HUES64 (cell line): ENCODE results near the gene MAST4.

ENCODE experiments used
- H3K27ac ChIP-seq: 2 replicates; pipeline ENCODE4 v1.7.0; 2013; ENCODE audit warnings: low read depth, low read length, inconsistent platforms
- H3K27me3 ChIP-seq: 2 replicates; pipeline ENCODE4 v1.6.1; 2013; ENCODE audit warnings: mild to moderate bottlenecking, low read length; ENCODE audit not compliant: insufficient read depth
- H3K36me3 ChIP-seq: 2 replicates; pipeline ENCODE4 v1.6.1; 2013; ENCODE audit warnings: mild to moderate bottlenecking, low read length; ENCODE audit not compliant: insufficient read depth
- H3K4me1 ChIP-seq: 2 replicates; pipeline ENCODE4 v1.6.1; 2013; ENCODE audit warnings: mild to moderate bottlenecking, low read length, moderate library complexity; ENCODE audit not compliant: insufficient read depth
- H3K4me3 ChIP-seq: 2 replicates; pipeline ENCODE4 v1.5.1; 2013; ENCODE audit warnings: mild to moderate bottlenecking, low read length, moderate library complexity
- H3K9ac ChIP-seq: 2 replicates; pipeline ENCODE4 v1.6.1; 2013; ENCODE audit warnings: mild to moderate bottlenecking, low read depth, low read length
- H3K9me3 ChIP-seq: 2 replicates; pipeline ENCODE4 v1.6.1; 2013; ENCODE audit warnings: low read depth, low read length; ENCODE audit not compliant: insufficient read depth
- WGBS: fragments of 150-250, 120-280 bp; methylation state at CpG from one replicate; pipeline ENCODE4 v1.1.7; 2013; ENCODE audit warnings: missing lambda C conversion rate; 5-methylcytosine and 5-hydroxymethylcytosine counted together

Gene MAST4

DNA sequence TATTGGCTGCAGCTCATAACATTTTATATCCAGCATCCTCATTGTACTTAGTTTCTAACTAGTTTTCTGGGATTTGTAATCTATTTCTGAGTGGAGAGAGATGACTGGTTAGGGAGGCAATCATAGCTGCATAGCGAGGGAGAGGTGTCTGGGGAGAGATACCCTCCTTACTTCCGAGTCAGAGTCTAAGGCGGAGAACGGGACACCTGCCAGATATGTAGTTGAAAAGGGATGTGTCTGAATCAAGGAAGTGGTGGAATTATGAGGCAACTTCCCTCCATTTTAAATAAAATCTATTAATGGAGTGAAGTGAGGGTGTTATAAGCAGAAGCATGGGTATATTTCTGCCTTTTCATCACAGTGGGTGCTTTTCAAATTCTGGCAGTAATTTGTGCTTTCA lies 126.5 kb downstream of the MAST4 start:
- Histone ChIP-seq H3K4me3 (no peak overlapping the region), H3K9me3 (no peaks in the 10 kb centered on the region), H3K9ac (no peak overlapping the region), H3K4me1 (peaks cover 11% of the 10 kb centered on the region), H3K36me3 (no peaks in the 10 kb centered on the region), H3K27me3 (no peaks in the 10 kb centered on the region), H3K27ac (no peak overlapping the region)
- 91% methylated on average over 4 of the region's 4 CpGs for WGBS

DNA sequence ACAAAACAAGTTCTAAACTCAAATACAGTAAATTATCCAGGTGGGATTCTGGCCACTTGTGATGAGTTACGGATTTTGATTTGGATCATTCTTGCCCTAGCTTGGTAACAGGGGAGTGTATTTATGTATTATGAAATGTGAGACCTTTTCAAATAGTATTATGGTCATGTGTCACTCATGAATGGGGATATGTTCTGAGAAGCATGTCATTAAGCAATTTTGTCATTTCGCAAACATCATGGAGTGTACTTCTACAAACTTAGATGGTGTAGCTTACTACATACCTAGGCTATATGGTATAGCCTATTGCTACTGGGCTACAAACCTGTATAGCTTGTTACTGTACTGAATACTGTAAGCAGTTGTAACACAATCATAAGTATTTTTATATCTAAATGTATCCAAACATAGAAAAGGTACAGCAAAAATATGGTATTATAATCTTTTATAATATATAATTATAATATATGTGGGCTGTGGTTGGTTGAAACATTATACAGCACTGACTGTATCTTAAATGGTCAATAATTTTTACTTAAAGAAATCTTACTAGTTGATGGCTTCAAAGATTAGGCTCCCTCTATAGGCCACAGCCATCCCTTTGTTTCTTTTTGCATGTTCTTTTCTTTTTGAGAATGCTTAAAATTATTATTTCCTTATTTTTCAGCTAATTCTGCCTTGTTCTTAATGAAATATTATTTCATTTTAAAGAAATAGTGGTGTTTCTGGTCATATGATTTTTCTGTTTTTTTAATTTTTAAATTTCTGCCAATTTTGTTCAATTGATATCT lies 128.4 kb downstream of the MAST4 start:
- Histone ChIP-seq H3K36me3 (no peaks in the 10 kb centered on the region), H3K4me3 (no peak overlapping the region), H3K4me1 (peaks cover 11% of the 10 kb centered on the region), H3K27me3 (no peaks in the 10 kb centered on the region), H3K27ac (no peak overlapping the region), H3K9me3 (no peaks in the 10 kb centered on the region), H3K9ac (no peak overlapping the region)
- 96% methylated on average over 2 of the region's 2 CpGs for WGBS

DNA sequence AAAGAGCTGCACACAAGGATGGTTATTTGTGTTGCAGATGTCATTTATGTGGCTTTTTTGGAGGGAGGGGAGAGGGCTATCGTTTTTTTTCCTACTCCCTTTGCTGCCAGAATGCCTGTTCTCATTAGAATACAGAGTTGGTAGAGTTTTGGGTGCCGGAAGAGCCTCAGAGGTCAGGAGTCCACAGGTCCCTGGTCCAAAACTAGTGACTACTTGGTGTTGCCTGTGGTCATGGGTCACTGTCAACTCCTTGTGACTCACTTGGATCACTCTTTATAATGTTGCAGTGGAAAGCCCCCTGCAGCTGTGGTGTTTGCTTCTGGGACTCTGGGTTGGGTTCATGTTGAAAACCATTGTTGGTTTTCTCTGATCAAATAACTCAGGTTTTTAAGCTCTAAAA lies 131.4 kb downstream of the MAST4 start:
- H3K9ac ChIP-seq: no peak overlapping the region
- H3K4me1 ChIP-seq: no peaks in the 10 kb centered on the region
- no peaks in the 10 kb centered on the region for H3K9me3 ChIP-seq
- H3K27ac ChIP-seq: no peak overlapping the region
- H3K4me3 ChIP-seq: no peak overlapping the region
- no peaks in the 10 kb centered on the region for H3K36me3 ChIP-seq
- H3K27me3 ChIP-seq: no peaks in the 10 kb centered on the region
- WGBS: 97% methylated on average over 2 of the region's 2 CpGs

DNA sequence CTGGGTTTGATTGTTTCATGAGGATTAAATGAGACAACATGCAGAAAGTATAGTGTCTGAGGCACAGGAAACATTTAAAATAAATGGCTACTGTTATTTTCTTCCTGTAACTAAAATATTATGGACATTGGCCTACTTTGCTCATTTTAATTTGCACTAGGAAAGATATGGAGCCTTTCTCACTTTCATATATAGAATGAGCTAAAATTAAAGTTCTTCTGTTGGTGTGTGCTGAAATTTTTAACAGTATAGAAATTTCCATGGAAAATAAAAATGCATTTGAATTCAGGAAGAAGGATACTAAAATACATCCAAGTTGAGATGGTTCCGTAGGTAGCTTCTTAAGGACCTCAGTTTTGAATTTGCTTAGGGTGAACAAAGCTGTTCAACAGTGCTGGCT lies 131.9 kb downstream of the MAST4 start:
- Histone ChIP-seq H3K27ac (no peak overlapping the region), H3K9me3 (no peaks in the 10 kb centered on the region), H3K4me3 (no peak overlapping the region), H3K4me1 (no peaks in the 10 kb centered on the region), H3K9ac (no peak overlapping the region), H3K36me3 (no peaks in the 10 kb centered on the region), H3K27me3 (no peaks in the 10 kb centered on the region)
- 100% methylated on average over 1 of the region's 1 CpG for WGBS

DNA sequence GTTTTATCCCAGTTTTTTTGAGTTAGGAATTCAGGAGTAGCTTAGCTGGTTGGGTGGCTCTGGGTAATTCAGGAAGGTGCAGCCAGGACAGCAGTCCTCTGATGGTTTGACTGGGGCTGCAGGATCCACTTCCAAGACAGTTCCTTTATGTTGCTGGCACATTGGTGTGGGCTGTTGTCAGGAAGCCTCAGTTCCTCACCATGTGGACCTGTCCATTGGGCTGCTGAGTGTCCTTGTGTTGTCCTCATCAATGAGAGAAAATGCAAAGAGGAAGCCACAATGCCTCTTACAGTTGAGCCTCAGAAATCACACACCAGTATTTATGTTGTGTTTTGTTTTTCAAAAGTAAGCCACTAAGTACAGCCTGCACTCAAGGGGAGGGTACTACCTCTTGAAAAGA lies 140.9 kb downstream of the MAST4 start:
- Histone ChIP-seq H3K27me3 (no peaks in the 10 kb centered on the region), H3K27ac (no peak overlapping the region), H3K4me1 (no peaks in the 10 kb centered on the region), H3K4me3 (no peak overlapping the region), H3K36me3 (no peaks in the 10 kb centered on the region), H3K9ac (no peak overlapping the region), H3K9me3 (no peaks in the 10 kb centered on the region)

DNA sequence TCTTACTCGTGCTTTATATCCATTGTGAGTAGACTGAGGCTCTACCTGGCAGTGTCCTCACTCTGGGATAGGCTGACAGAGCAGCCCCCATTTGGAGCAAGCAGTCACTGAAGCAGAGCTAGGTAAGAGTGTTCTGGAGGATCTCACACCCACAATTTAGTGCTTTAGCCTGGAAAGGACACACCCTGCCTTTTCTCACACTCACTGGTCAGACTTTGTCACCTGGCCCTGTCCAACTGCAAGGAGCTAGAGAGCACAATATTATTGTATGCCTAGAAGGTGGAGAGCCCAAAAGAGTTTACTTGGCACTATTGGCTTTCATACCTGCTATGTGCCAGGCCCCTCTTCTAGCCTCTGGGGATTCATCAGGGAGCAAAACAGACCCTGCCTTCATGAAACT lies 141.9 kb downstream of the MAST4 start:
- Histone ChIP-seq H3K9ac (no peak overlapping the region), H3K27ac (no peak overlapping the region), H3K27me3 (no peaks in the 10 kb centered on the region), H3K9me3 (no peaks in the 10 kb centered on the region), H3K36me3 (no peaks in the 10 kb centered on the region), H3K4me1 (no peaks in the 10 kb centered on the region), H3K4me3 (no peak overlapping the region)
- 89% methylated on average over 1 of the region's 1 CpG for WGBS

DNA sequence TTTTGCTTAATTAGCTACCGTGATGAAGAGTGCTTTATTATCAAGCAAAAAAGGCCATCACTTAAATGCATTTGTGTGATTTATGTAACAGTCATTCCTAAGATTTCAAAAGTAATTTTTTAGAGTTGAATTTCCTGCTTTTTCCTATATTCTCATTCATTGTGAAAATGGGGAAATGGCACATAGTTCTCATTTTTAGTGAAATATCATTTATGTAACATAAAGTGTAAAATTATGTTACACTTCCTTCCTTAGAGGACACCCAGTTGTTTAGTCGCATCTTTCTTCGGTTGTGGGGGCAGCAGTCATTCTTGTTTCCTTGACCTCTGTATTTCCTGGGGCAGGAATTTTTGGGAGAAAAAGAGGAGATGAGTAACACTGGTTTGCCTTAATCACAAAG lies 142.8 kb downstream of the MAST4 start:
- Histone ChIP-seq H3K9ac (no peak overlapping the region), H3K4me3 (no peak overlapping the region), H3K27ac (no peak overlapping the region), H3K36me3 (no peaks in the 10 kb centered on the region), H3K9me3 (no peaks in the 10 kb centered on the region), H3K27me3 (no peaks in the 10 kb centered on the region), H3K4me1 (no peaks in the 10 kb centered on the region)
- WGBS: 94% methylated on average over 2 of the region's 3 CpGs

DNA sequence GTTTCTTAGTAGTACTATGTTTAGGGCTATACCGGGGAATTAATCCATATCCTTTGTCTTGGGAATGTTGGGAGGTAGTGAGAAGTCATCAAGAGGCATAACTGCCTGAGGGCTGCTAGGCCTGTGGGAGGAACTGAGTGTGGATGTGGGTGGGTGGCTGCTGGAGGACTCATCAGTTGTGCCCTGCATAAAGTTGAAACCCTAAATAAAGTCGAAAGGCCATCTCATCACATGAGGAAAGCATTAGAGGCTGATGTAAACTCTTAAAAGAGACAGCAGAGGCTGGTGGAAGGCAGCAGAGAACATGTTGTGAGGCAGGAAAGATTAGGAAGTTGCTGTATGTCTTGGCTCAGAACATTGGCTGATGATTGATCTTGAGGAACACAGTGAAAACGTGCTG lies 143.8 kb downstream of the MAST4 start:
- H3K27ac ChIP-seq: no peak overlapping the region
- H3K36me3 ChIP-seq: no peaks in the 10 kb centered on the region
- no peaks in the 10 kb centered on the region for H3K4me1 ChIP-seq
- 84% methylated on average over 3 of the region's 3 CpGs for WGBS
- no peak overlapping the region for H3K4me3 ChIP-seq
- H3K9me3 ChIP-seq: no peaks in the 10 kb centered on the region
- H3K27me3 ChIP-seq: no peaks in the 10 kb centered on the region
- no peak overlapping the region for H3K9ac ChIP-seq

DNA sequence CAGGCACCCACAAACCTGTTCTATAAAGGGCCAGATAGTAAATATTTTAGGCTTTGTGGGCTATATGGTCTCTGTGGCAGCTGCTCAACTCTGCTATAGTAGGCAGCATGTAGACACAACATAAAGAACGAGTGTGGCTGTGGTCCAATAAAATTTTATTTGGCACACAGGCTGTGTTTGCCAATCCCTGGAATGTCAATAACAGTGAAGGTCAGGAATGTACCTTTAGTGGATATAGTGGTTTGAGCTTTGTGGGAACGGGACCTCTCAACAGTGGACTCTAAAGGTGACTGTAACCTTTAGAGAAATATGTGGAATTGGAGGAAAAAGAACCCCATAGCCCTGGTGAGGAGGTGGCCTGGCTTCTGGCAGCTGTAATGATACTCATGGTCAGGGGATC lies 145.2 kb downstream of the MAST4 start:
- Histone ChIP-seq H3K9ac (no peak overlapping the region), H3K27me3 (no peaks in the 10 kb centered on the region), H3K27ac (no peak overlapping the region), H3K9me3 (no peaks in the 10 kb centered on the region), H3K4me1 (no peaks in the 10 kb centered on the region), H3K4me3 (no peak overlapping the region), H3K36me3 (no peaks in the 10 kb centered on the region)
- WGBS: 87% methylated on average over 2 of the region's 2 CpGs

DNA sequence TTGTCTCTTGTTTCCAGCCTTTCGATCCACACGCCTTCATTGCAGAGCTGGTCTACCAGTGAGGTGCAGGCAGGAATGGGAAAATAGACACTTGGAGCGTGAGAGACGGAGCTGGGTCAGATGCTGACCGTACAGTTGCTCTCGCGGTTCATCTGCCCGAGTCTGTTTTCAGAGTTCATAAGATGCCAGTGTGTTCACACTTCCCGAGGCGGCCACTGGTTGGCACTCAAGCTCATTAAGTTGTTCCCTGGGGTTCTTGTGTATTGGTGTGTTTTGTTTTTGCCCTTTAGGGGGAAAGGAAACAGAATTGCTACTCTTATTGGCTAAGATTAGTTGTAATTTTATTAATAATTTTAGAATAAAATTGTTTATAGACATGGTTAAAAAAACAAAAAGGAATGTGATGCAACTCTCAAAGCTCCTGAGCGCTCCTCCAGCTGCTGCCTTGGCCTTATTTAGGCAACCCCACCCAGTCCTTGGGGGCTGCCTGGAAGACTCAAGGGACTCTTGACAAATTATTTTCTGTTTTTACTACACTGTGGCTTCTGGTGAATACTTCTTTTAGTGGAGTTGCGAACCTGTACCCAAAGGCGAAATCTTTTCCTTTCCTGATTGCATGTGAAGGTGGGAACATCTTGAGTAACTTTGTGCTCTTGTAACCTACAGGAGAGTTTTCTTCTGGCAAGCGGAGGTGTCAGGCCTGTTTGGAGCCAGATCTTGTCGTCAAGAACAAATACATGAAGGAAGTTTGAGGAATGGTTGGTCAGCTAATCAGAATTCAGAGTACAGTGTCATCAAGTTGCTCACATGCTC lies 146.1 kb downstream of the MAST4 start:
- Histone ChIP-seq H3K36me3 (no peaks in the 10 kb centered on the region), H3K9me3 (no peaks in the 10 kb centered on the region), H3K27ac (no peak overlapping the region), H3K4me1 (no peaks in the 10 kb centered on the region), H3K4me3 (no peak overlapping the region), H3K9ac (no peak overlapping the region), H3K27me3 (no peaks in the 10 kb centered on the region)
- 91% methylated on average over 15 of the region's 15 CpGs for WGBS

DNA sequence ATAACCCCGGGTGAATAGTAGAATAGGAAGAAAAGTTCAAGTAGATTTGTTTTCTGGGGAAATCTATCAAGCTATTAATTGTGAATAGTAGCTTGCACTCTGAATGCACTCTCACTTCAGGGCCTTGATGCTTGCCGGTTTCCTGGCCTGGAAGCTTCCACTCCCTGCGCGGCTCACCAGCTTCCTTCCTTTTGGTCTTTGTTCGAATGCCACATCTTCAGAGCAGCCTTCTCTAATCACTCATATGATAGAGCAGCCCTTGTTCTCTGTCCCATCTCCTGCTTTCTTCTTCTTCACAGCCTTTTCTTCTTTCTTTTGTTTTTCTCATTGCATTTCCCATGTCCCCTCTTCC lies 146.7 kb downstream of the MAST4 start:
- no peak overlapping the region for H3K4me3 ChIP-seq
- no peaks in the 10 kb centered on the region for H3K9me3 ChIP-seq
- 95% methylated on average over 5 of the region's 5 CpGs for WGBS
- no peaks in the 10 kb centered on the region for H3K27me3 ChIP-seq
- H3K36me3 ChIP-seq: no peaks in the 10 kb centered on the region
- no peaks in the 10 kb centered on the region for H3K4me1 ChIP-seq
- no peak overlapping the region for H3K27ac ChIP-seq
- H3K9ac ChIP-seq: no peak overlapping the region
